Progenitor cell of endocrine pancreas (in vitro differentiated cells): ENCODE measurements around the gene PIMREG. TPM values are rescaled to one million over a fixed set of nuclear protein-coding genes. Genes with fewer than 3 reads are reported as not detected.

ENCODE experiments used
- DNase-seq: peaks from one replicate; pipeline ENCODE4 v3.0.0; 2021; ENCODE audit warnings: low spot score; ENCODE audit not compliant: unreplicated experiment
- H3K27ac Mint-ChIP-seq: 2 replicates; pipeline ENCODE4 v1.8.0; 2021; ENCODE audit warnings: mild to moderate bottlenecking, moderate library complexity, mixed read lengths
- H3K27me3 Mint-ChIP-seq: 2 replicates; pipeline ENCODE4 v1.8.0; 2021; ENCODE audit warnings: mixed read lengths
- H3K36me3 Mint-ChIP-seq: 2 replicates; pipeline ENCODE4 v1.8.0; 2022; ENCODE audit warnings: mixed read lengths; ENCODE audit not compliant: insufficient read depth
- H3K4me1 Mint-ChIP-seq: 2 replicates; pipeline ENCODE4 v1.8.0; 2021; ENCODE audit warnings: low read depth, mixed read lengths
- H3K4me3 Mint-ChIP-seq: 2 replicates; pipeline ENCODE4 v1.8.0; 2021; ENCODE audit warnings: low read depth, mild to moderate bottlenecking, moderate library complexity, mixed read lengths
- H3K9me3 Mint-ChIP-seq: 2 replicates; pipeline ENCODE4 v1.8.0; 2021; ENCODE audit warnings: low read depth, mixed read lengths
- CTCF ChIP-seq: fragments of 200-600 bp; sonication (generic); IDR thresholded peaks from one replicate; pipeline ENCODE4 v1.5.0; 2021; ENCODE audit warnings: antibody characterized with exemption, mild to moderate bottlenecking; ENCODE audit not compliant: unreplicated experiment
- total RNA-seq: library from RNA; stranded (reverse); gene quantifications from 2 replicates; pipeline ENCODE4 v1.2.1, GENCODE V29; 2021

Gene PIMREG
- total RNA-seq, 1 donor from 2014 or later = 13.8 TPM

GRCh38 chr17:6429266-6429665 lies 15.0 kb upstream of the PIMREG start:
- Mint-ChIP-seq H3K4me1 (peaks cover 1% of the 10 kb centered on the region), H3K36me3 (no peaks in the 10 kb centered on the region), H3K9me3 (peaks cover 4% of the 10 kb centered on the region), H3K27me3 (peaks cover 3% of the 10 kb centered on the region), H3K27ac (no peak overlapping the region), H3K4me3 (no peak overlapping the region)
- DNase-seq = no peak
- no peak for TF ChIP-seq CTCF

- Mint-ChIP-seq H3K4me1 (peaks cover 1% of the 10 kb centered on the region), H3K4me3 (no peak overlapping the region), H3K36me3 (no peaks in the 10 kb centered on the region), H3K9me3 (peaks cover 4% of the 10 kb centered on the region), H3K27ac (no peak overlapping the region), H3K27me3 (no peaks in the 10 kb centered on the region)
- TF ChIP-seq CTCF = peak; percentile 46
- no peak for DNase-seq
Measured at GRCh38 chr17:6430769-6431168, 13.5 kb upstream of the PIMREG start.

- no peak for TF ChIP-seq CTCF
- Mint-ChIP-seq H3K4me1 (peaks cover 10% of the 10 kb centered on the region), H3K27ac (peak within 1 kb of the TSS; percentile 62), H3K27me3 (peaks cover 14% of the 10 kb centered on the region), H3K36me3 (no peaks in the 10 kb centered on the region), H3K4me3 (no peak within 1 kb of the TSS), H3K9me3 (no peaks in the 10 kb centered on the region)
- no peak for DNase-seq
Measured at GRCh38 chr17:6435051-6435450, 9.2 kb upstream of the PIMREG start, which contains the start of gene AIPL1. AIPL1 (minus strand) TSS chr17:6435121; CDS start chr17:6435104, 17 bp downstream.

- H3K4me3 Mint-ChIP-seq = no peak overlapping the region
- H3K4me1 Mint-ChIP-seq = peaks cover 11% of the 10 kb centered on the region
- no peaks in the 10 kb centered on the region for H3K36me3 Mint-ChIP-seq
- no peaks in the 10 kb centered on the region for H3K9me3 Mint-ChIP-seq
- peak; percentile 84 for TF ChIP-seq CTCF
- peaks cover 14% of the 10 kb centered on the region for H3K27me3 Mint-ChIP-seq
- DNase-seq = peak; percentile 60
- H3K27ac Mint-ChIP-seq = no peak overlapping the region
Measured at GRCh38 chr17:6435968-6436367, 8.3 kb upstream of the PIMREG start.

GRCh38 chr17:6437466-6437865 lies 6.8 kb upstream of the PIMREG start:
- H3K36me3 Mint-ChIP-seq = no peaks in the 10 kb centered on the region
- no peaks in the 10 kb centered on the region for H3K9me3 Mint-ChIP-seq
- peaks cover 11% of the 10 kb centered on the region for H3K4me1 Mint-ChIP-seq
- peaks cover 14% of the 10 kb centered on the region for H3K27me3 Mint-ChIP-seq
- no peak for DNase-seq
- no peak for TF ChIP-seq CTCF
- no peak overlapping the region for H3K27ac Mint-ChIP-seq
- no peak overlapping the region for H3K4me3 Mint-ChIP-seq
